Activated CD4-positive, alpha-beta T cell treated with anti-CD3 and anti-CD28 coated beads, Interleukin-2, amount 50 U/mL, for 24 hours (primary cell): Measurements from ENCODE around the gene WAS.
"Not testable (repeated sequence)": the region's sequence is repeated elsewhere in the genome, so short reads cannot be mapped to it uniquely, and the experiment has no call there.

Experiments
- DNase-seq, 2 donors: peaks; one replicate each; pipeline ENCODE4 v3.0.0-alpha.2; 2020; ENCODE audit warnings: low read depth in 1 of 2, low spot score in 1 of 2

The WAS gene

GRCh38 chrX:48684134-48684533 lies 535 bp downstream of the WAS start:
- DNase-seq = no peak

DNA sequence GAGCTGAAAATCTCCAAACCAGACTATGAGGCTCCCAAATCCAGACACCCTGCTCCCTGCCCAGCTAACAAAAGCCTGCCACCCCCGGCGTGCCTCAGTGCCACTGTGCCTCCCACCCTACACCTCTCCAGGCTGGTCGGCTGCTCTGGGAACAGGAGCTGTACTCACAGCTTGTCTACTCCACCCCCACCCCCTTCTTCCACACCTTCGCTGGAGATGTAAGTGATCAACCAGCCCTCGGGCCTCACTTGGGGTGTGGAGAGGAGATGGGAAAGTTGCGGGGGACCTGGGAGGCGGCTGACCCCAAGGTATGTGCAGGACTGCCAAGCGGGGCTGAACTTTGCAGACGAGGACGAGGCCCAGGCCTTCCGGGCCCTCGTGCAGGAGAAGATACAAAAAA lies 1.8 kb downstream of the WAS start:
- no peak for DNase-seq

DNA sequence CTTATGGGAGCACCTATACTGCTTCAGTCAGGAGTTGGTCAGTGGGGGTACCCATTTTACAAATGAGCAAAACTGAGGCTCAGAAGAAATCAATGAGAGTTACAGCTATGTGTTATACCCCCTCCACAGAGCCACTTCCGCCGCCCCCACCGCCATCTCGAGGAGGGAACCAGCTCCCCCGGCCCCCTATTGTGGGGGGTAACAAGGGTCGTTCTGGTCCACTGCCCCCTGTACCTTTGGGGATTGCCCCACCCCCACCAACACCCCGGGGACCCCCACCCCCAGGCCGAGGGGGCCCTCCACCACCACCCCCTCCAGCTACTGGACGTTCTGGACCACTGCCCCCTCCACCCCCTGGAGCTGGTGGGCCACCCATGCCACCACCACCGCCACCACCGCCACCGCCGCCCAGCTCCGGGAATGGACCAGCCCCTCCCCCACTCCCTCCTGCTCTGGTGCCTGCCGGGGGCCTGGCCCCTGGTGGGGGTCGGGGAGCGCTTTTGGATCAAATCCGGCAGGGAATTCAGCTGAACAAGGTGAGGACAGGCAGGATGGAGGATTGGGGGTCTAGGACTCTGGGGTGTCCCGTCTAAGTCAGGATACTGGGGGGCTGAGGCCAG lies 5.0 kb downstream of the WAS start:
- no peak for DNase-seq

DNA sequence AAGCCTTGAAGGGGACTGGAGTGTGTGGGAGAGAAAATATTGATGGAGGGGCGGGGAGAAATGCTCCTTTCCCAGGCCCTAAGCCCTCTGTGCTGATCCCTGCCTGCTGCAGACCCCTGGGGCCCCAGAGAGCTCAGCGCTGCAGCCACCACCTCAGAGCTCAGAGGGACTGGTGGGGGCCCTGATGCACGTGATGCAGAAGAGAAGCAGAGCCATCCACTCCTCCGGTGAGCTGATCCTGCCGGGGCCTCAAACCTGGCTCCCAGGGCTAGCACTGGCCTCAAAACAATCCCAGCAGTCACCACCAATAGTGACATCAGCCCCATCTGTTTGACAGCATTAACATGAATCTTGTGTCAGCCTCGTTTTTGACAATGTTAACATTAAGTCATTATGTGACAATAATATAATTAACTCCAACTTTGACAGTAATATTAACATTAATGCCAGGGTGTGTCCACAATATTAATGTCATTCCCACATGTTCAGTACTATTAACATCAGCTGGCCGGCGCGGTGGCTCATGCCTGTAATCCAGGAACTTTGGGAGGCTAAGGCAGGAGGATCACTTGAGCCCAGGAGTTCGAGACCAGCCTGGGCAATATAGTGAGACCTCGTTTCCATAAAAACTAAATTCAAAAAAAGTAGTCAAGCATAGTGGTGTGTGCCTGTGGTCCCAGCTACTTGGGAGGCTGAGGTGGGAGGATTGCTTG lies 5.8 kb downstream of the WAS start:
- no peak for DNase-seq

- DNase-seq = not testable (repeated sequence)
Observed at GRCh38 chrX:48691746-48692145, 8.1 kb downstream of the WAS start.

DNA sequence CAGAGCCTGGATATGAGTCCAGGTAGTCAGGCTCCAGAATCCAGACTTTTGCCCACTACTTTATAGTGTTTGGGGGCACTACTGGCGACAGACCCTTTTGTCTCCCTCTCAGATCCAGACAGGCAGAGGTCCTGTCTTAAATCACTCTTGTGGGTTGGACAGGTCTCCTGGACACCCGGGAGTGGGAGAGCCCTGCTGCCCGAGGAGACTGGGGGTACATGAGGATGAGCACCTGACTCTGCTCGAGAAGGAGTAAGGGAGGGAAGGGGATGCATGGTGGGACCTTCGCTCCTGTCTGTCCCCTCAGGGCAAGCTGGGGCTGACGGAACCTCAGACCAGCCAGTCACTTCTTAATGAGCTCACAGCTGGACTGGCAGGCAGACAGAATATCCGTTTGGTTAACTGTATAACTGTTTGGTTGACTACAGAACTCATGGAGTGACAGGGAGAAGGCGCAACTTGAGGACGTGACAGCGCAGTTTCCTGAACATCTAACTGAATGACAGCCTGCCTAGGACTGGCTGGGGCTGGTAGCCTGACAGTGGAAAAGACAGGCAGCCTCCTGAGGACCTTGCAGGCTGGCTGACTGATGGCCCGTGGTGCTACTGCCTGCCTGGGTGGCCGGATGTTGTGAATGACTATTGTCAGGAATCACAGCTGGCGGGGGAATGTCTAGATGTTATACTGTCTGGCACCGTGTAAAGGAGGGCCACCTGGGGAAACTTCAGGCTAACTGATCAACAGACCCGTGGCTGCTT lies 11.4 kb downstream of the WAS start:
- DNase-seq = no peak

- DNase-seq = no peak
Observed at GRCh38 chrX:48695534-48695896, 11.9 kb downstream of the WAS start.

DNA sequence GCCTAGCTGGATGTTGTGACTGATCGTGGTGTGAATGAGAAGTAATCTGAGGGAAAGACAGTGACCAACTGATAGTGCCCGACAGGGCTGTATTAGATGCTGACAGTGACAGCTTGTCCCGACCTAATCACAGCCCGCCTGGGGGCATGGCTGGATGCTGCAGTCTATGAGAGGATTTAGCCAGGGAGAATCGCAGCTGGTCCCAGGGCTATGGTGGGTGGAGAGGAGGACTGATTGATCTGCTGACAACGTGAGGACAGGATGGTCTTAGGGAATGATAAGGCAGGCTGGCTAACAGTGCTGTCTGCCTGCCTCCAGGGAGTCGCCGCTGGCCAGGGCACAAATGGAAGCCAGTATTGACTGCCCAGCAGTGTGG lies 12.3 kb downstream of the WAS start:
- no peak for DNase-seq

GRCh38 chrX:48696301-48696908 lies 12.8 kb downstream of the WAS start, which contains the start of gene SUV39H1:
TSS of gene SUV39H1 (plus strand) at chrX:48696734. CDS start at chrX:48696785, 51 bp downstream.
- peak; percentile 50 to 72 for DNase-seq

DNA sequence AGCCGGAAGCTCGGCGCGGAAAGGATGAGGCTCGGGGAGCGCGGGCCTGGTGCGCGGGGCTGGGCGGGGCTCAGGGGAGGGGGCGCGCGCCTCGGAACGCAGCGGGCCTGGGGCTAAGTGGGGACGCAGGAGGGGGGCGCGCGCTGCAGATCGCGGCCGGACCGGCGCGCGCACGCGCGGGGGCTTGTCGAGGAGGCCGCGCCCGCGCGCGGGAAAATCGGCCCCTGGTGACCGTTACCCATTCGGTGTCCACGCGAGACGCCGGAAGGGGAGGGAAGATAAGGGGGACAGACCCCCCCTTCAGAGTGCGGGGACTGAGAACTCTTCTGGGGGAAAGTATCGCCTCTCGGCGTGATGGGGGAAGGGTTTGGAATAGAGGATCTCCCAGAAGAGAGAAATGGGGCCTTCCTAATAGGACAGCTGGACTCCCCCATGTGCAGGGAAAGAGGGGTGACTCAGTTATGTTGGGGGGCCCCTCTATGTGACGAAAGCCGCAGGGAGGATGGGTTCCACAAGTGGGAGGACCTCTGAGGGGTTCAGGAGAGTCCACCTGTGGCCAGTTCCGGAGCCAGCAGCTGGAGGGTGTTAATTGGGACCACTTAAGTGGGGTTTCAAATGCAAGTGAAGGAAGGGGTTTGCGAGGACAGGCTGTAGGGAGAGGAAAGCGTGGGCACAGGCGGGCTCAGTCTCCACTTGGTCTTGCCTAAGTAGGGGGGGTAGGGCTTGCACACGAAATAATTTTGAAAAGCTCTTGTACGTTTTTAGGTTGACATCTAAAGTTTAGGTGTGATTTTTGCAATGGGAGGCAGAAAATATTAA lies 13.5 kb downstream of the WAS start:
- no peak for DNase-seq

DNA sequence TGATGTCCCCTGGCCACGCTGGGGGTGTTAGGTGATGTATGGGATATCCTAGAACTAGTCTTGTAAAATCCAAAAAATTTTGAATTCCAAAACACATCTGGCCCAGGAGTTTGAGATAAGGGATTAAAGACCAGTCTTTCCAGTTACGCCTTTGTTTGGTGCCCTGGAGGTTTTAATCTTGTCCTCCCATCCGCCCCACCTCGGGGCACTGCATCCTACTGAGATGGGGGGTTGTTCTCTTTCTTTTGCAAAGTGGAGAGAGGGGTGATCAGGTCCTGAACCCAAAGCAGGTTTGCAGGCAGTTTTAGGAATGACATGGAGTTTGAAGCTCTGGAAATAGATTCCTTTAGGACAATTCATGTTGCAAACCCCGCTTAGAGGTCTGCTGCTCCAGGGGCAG lies 14.7 kb downstream of the WAS start:
- no peak for DNase-seq

DNA sequence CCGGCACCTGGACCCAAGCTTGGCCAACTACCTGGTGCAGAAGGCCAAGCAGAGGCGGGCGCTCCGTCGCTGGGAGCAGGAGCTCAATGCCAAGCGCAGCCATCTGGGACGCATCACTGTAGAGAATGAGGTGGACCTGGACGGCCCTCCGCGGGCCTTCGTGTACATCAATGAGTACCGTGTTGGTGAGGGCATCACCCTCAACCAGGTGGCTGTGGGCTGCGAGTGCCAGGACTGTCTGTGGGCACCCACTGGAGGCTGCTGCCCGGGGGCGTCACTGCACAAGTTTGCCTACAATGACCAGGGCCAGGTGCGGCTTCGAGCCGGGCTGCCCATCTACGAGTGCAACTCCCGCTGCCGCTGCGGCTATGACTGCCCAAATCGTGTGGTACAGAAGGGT lies 16.6 kb downstream of the WAS start:
- DNase-seq = no peak

- no peak for DNase-seq
Observed at GRCh38 chrX:48700951-48701653, 17.5 kb downstream of the WAS start.

DNA sequence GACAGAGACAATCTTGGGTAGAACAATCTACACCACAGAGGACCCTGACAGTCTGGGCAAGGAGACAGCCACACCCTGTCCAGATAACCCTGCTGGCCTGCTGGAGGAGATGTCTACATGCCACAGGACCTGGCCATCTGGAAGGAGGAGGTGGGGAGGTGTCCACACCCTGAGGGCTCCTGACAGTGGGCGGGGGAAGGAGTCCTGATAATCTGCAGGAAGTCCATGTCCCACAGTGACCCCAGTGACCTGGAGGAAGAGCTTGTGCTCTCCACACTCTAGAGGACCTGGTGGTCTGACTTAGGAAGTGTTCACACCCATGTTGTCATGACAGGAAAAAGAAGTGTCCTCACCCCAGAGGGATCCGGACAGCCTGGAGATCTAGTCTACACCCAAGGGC lies 18.4 kb downstream of the WAS start:
- DNase-seq = no peak

- DNase-seq = no peak
Observed at GRCh38 chrX:48702716-48703115, 19.1 kb downstream of the WAS start.

DNA sequence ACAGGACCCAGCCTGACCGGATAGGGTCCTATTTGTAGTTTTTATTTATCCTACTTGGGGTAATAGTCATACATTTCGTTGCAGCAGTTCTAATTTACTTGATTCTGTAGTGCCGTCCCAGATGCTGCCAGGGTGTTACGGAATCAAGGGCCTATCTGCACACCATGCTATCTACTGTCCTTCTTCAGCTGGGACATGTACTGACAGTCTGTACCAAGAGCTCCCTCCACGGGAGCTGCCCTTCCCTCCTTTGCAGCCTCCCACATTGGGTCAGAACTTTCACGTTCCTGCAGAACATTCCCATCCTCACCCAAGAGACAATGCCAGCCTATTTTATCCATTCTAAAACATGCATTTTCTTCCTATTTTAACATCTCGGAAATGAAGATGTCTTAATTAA lies 19.6 kb downstream of the WAS start:
- DNase-seq = no peak

GRCh38 chrX:48703642-48704481 lies 20.3 kb downstream of the WAS start:
- DNase-seq = no peak

- no peak for DNase-seq
Observed at GRCh38 chrX:48705871-48706270, 22.3 kb downstream of the WAS start.

DNA sequence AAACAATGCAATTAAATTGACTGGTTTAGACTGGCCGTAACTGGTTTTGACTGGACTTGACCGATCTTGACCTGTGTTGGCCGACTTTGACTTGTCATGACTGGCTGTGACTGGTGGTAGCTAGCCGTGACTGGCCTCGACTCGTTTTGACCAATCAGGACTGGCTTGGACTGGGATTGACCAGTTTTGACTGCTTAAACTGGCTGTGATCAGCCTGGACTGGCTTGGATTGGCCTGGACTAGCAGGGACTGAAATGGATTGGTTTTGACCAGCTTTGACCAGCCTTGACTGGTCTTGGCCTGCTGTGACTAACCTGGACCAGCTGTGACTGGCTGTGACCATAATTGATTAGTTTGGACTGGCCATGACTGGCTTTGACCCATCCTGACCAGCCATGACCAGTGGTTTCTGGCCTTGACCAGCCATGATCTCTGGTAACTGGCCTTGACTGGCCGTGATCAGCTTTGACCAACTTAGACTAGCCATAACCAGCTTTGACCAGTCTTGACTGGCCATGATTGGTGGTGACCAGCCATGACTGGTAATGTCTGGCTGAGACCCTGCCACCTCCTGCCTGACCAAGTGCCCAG lies 26.0 kb downstream of the WAS start:
- DNase-seq = no peak
